GM23338 (cell line): ENCODE data around the gene CAMSAP1. TPM values are rescaled to one million over a fixed set of nuclear protein-coding genes. Genes with fewer than 3 reads are reported as not detected.
"Not testable (repeated sequence)": the region's sequence is repeated elsewhere in the genome, so short reads cannot be mapped to it uniquely, and the experiment has no call there.

ENCODE experiments used
- ATAC-seq: fragments of 200-7000 bp; cut with Tn5 transposase; 3 replicates; pipeline ENCODE4 v1.9.1; 2020
- DNase-seq: peaks from one replicate; pipeline ENCODE4 v3.0.0-alpha.2; 2015; ENCODE audit warnings: low spot score
- H2AFZ ChIP-seq: fragments of 200-600 bp; sonication (generic); 2 replicates; pipeline ENCODE4 v1.8.0; 2016; ENCODE audit warnings: antibody characterized with exemption, mild to moderate bottlenecking, moderate library complexity
- H3F3A ChIP-seq: fragments of 200-600 bp; sonication (generic); replicated peaks from 2 replicates; pipeline ENCODE4 v1.8.0; 2017; ENCODE audit warnings: antibody characterized with exemption, mixed run types, low read depth
- H3K27ac ChIP-seq: fragments of 200-600 bp; sonication (generic); 2 replicates; pipeline ENCODE4 v1.6.1; 2016; ENCODE audit warnings: low read depth
- H3K27me3 ChIP-seq: fragments of 200-600 bp; sonication (generic); 2 replicates; pipeline ENCODE4 v1.8.0; 2016; ENCODE audit warnings: mild to moderate bottlenecking, mixed run types, moderate library complexity; ENCODE audit not compliant: insufficient read depth
- H3K36me3 ChIP-seq: fragments of 200-600 bp; sonication (generic); 2 replicates; pipeline ENCODE4 v1.8.0; 2016; ENCODE audit warnings: mild to moderate bottlenecking; ENCODE audit not compliant: insufficient read depth
- H3K4me1 ChIP-seq: fragments of 200-600 bp; sonication (generic); 2 replicates; pipeline ENCODE4 v1.8.0; 2016; ENCODE audit warnings: mild to moderate bottlenecking, moderate library complexity; ENCODE audit not compliant: insufficient read depth
- H3K4me2 ChIP-seq: fragments of 200-600 bp; sonication (generic); 2 replicates; pipeline ENCODE4 v1.7.1; 2017; ENCODE audit warnings: mixed run types
- H3K4me3 ChIP-seq: fragments of 200-600 bp; sonication (generic); 2 replicates; pipeline ENCODE4 v1.6.1; 2016; ENCODE audit warnings: mixed run types
- H3K79me2 ChIP-seq: fragments of 200-600 bp; sonication (generic); replicated peaks from 2 replicates; pipeline ENCODE4 v1.8.0; 2017; ENCODE audit warnings: mild to moderate bottlenecking; ENCODE audit not compliant: insufficient read depth
- H3K9me2 ChIP-seq: fragments of 200-600 bp; sonication (generic); 2 replicates; pipeline ENCODE4 v1.8.0; 2017; ENCODE audit not compliant: insufficient read depth
- H4K20me1 ChIP-seq: fragments of 200-600 bp; sonication (generic); replicated peaks from 2 replicates; pipeline ENCODE4 v1.8.0; 2017; ENCODE audit warnings: mild to moderate bottlenecking; ENCODE audit not compliant: insufficient read depth
- H3K27ac Mint-ChIP-seq: 2 replicates; pipeline ENCODE4 v1.8.0; 2020; ENCODE audit warnings: inconsistent platforms, mild to moderate bottlenecking, moderate library complexity, mixed read lengths
- H3K27me3 Mint-ChIP-seq: 3 replicates; pipeline ENCODE4 v1.8.0; 2022; ENCODE audit warnings: low read depth, mild to moderate bottlenecking, moderate library complexity, mixed read lengths, inconsistent platforms; ENCODE audit not compliant: insufficient read depth, poor library complexity
- H3K36me3 Mint-ChIP-seq: 3 replicates; pipeline ENCODE4 v1.8.0; 2021; ENCODE audit warnings: low read depth, mild to moderate bottlenecking, inconsistent platforms, moderate library complexity, mixed read lengths
- H3K4me1 Mint-ChIP-seq: 3 replicates; pipeline ENCODE4 v1.8.0; 2020; ENCODE audit warnings: mild to moderate bottlenecking, inconsistent platforms, mixed read lengths
- H3K4me3 Mint-ChIP-seq: 3 replicates; pipeline ENCODE4 v1.8.0; 2021; ENCODE audit warnings: moderate library complexity, mild to moderate bottlenecking, inconsistent platforms, mixed read lengths
- H3K9me3 Mint-ChIP-seq: 3 replicates; pipeline ENCODE4 v1.8.0; 2020; ENCODE audit warnings: moderate library complexity, mild to moderate bottlenecking, inconsistent platforms, mixed read lengths
- CTCF ChIP-seq, 2 experiments: fragments of 200-600 bp in 1 of 2; sonication (generic) in 1 of 2; conservative IDR thresholded peaks; 2 replicates each; pipeline versions ENCODE4 v1.5.1 to v1.6.1; 2016 to 2017; ENCODE audit warnings: antibody characterized with exemption in 2 of 2, low read depth in 2 of 2, mild to moderate bottlenecking in 2 of 2, moderate library complexity in 1 of 2
- ETS1 ChIP-seq: IDR thresholded peaks from 2 replicates; pipeline ENCODE4 v1.6.1; 2016; ENCODE audit warnings: antibody characterized with exemption
- EZH2 ChIP-seq: fragments of 200-600 bp; sonication (generic); IDR thresholded peaks from one replicate; pipeline ENCODE4 v1.8.0; 2017; ENCODE audit warnings: antibody characterized with exemption, mild to moderate bottlenecking, low read depth; ENCODE audit not compliant: unreplicated experiment
- EZH2phosphoT487 ChIP-seq: fragments of 200-600 bp; sonication (generic); IDR thresholded peaks from one replicate; pipeline ENCODE4 v1.8.1; 2018; ENCODE audit warnings: antibody characterized with exemption; ENCODE audit not compliant: unreplicated experiment
- JUNB ChIP-seq: IDR thresholded peaks from one replicate; pipeline ENCODE4 v1.6.1; 2016; ENCODE audit warnings: antibody characterized with exemption; ENCODE audit not compliant: unreplicated experiment
- NANOG ChIP-seq: IDR thresholded peaks from 2 replicates; pipeline ENCODE4 v1.6.1; 2016; ENCODE audit warnings: antibody characterized with exemption, borderline replicate concordance
- POLR2AphosphoS5 ChIP-seq: IDR thresholded peaks from 2 replicates; pipeline ENCODE4 v1.6.1; 2016; ENCODE audit warnings: antibody characterized with exemption, low read depth
- REST ChIP-seq: IDR thresholded peaks from one replicate; pipeline ENCODE4 v1.6.1; 2018; ENCODE audit warnings: antibody characterized with exemption; ENCODE audit not compliant: unreplicated experiment
- STAT1 ChIP-seq: IDR thresholded peaks from one replicate; pipeline ENCODE4 v1.6.1; 2016; ENCODE audit warnings: antibody characterized with exemption; ENCODE audit not compliant: unreplicated experiment
- ZNF114 ChIP-seq: fragments of 250-450 bp; sonication (Bioruptor Pico); IDR thresholded peaks from 2 replicates; pipeline ENCODE4 v1.5.0; 2020; ENCODE audit warnings: mild to moderate bottlenecking, moderate library complexity
- polyA plus RNA-seq: library from polyadenylated mRNA; unstranded; fragments of >200 nt; fragmentation: Nextera tagmentation; extraction: Ambion mirVana; gene quantifications from 2 replicates; pipeline ENCODE4 v1.2.1, GENCODE V29; 2016
- total RNA-seq: library from RNA; depleted of rRNA; stranded (reverse); fragments of >200 nt; shearing (Covaris generic); gene quantifications from 2 replicates; pipeline ENCODE4 v1.2.3, GENCODE V29; 2014

CAMSAP1 gene
- total and polyA plus RNA-seq, 2 experiments from 2014 or later: 6.9 to 75.4 TPM

GRCh38 chr9:135892327-135892726 is 15.0 kb downstream of the CAMSAP1 start:
- not testable (repeated sequence) for H3K9me2 ChIP-seq, H3K27ac Mint-ChIP-seq, H3K36me3 ChIP-seq, H2AFZ ChIP-seq, ATAC-seq, H3K4me2 ChIP-seq, H3K4me3 ChIP-seq, DNase-seq, H3K9me3 Mint-ChIP-seq, H3K27me3 Mint-ChIP-seq, H3K36me3 Mint-ChIP-seq, H3K27me3 ChIP-seq, H3F3A ChIP-seq, H3K27ac ChIP-seq, H3K4me3 Mint-ChIP-seq
- H3K79me2 ChIP-seq: peaks cover 100% of the 10 kb centered on the region
- H3K4me1 Mint-ChIP-seq: peaks cover 70% of the 10 kb centered on the region
- peaks cover 42% of the 10 kb centered on the region for H3K4me1 ChIP-seq
- peaks cover 84% of the 10 kb centered on the region for H4K20me1 ChIP-seq

GRCh38 chr9:135891027-135891631 is 16.2 kb downstream of the CAMSAP1 start:
- Histone ChIP-seq H3K27ac (peak overlapping the region; percentile 55; the same call in 1 of the 2 replicates), H2AFZ (no peak overlapping the region)
- no peak for ATAC-seq

More at GRCh38 chr9:135891027-135891631, 16.2 kb downstream of the CAMSAP1 start:
- Histone ChIP-seq H3K4me1 (peaks cover 47% of the 10 kb centered on the region), H4K20me1 (peaks cover 84% of the 10 kb centered on the region), H3K4me3 (no peak overlapping the region), H3K27me3 (no peaks in the 10 kb centered on the region), H3K79me2 (peaks cover 100% of the 10 kb centered on the region), H3K4me2 (no peak overlapping the region), H3K9me2 (no peaks in the 10 kb centered on the region), H3F3A (peaks cover 7% of the 10 kb centered on the region), H3K36me3 (no peaks in the 10 kb centered on the region)
- H3K27ac Mint-ChIP-seq: no peak overlapping the region; the same call in 1 of the 2 replicates
- peaks cover 10% of the 10 kb centered on the region for H3K27me3 Mint-ChIP-seq
- peaks cover 82% of the 10 kb centered on the region for H3K4me1 Mint-ChIP-seq
- TF ChIP-seq EZH2phosphoT487: no peak
- TF ChIP-seq POLR2AphosphoS5: no peak
- no peak for TF ChIP-seq EZH2
- TF ChIP-seq ETS1: no peak
- no peak for TF ChIP-seq STAT1
- no peak for TF ChIP-seq REST
- no peak for TF ChIP-seq ZNF114
- no peak for TF ChIP-seq NANOG
- TF ChIP-seq JUNB: no peak
- TF ChIP-seq CTCF (conservative IDR thresholded peaks at IDR 0.05; ENCODE audit: low read depth in 2 of 2): no peak
- no peak overlapping the region for H3K4me3 Mint-ChIP-seq
- peaks cover 3% of the 10 kb centered on the region; the same call in 1 of the 3 replicates for H3K36me3 Mint-ChIP-seq
- no peak for DNase-seq
- H3K9me3 Mint-ChIP-seq: no peaks in the 10 kb centered on the region
